Muscle of leg (tissue), 11 donors: ENCODE results near the gene DRAM1. TPM values are rescaled to one million over a fixed set of nuclear protein-coding genes. Genes with fewer than 3 reads are reported as not detected.
"Not testable (repeated sequence)": the region's sequence is repeated elsewhere in the genome, so short reads cannot be mapped to it uniquely, and the experiment has no call there.

Experiments
- DNase-seq: peaks from one replicate; pipeline ENCODE4 v3.0.0; 2013
- H3K27ac ChIP-seq: one replicate; pipeline ENCODE4 v1.5.1; 2013; ENCODE audit warnings: mild to moderate bottlenecking, low read length, control low read depth
- H3K27me3 ChIP-seq: one replicate; pipeline ENCODE4 v1.6.1; 2013; ENCODE audit warnings: low read length; ENCODE audit not compliant: control insufficient read depth, insufficient read depth
- H3K36me3 ChIP-seq: one replicate; pipeline ENCODE4 v1.6.1; 2013; ENCODE audit warnings: low read length; ENCODE audit not compliant: control insufficient read depth, insufficient read depth
- H3K4me1 ChIP-seq: one replicate; pipeline ENCODE4 v1.6.1; 2013; ENCODE audit warnings: low read length; ENCODE audit not compliant: control insufficient read depth, insufficient read depth
- H3K4me3 ChIP-seq: one replicate; pipeline ENCODE4 v1.5.1; 2013; ENCODE audit warnings: low read length, control low read depth
- H3K9me3 ChIP-seq: replicated peaks from 2 replicates; pipeline ENCODE4 v1.6.1; 2013; ENCODE audit warnings: low read depth, low read length; ENCODE audit not compliant: control insufficient read depth
- WGBS: methylation state at CpG from one replicate; pipeline ENCODE4 v1.1.5; 2013; ENCODE audit warnings: missing lambda C conversion rate; ENCODE audit not compliant: insufficient coverage; 5-methylcytosine and 5-hydroxymethylcytosine counted together
- polyA plus RNA-seq, 8 donors: library from polyadenylated mRNA; unstranded; fragments of 120-200 nt; gene quantifications; one replicate each; pipeline versions ENCODE4 v1.2.1 to v1.2.3, GENCODE V29; 2013; ENCODE audit warnings: inconsistent platforms in 1 of 8, low replicate concordance in 1 of 8; ENCODE audit not compliant: insufficient read length in 8 of 8, insufficient read depth in 1 of 8
- total RNA-seq: library from RNA; stranded (reverse); fragments of 120-200 nt; gene quantifications from one replicate; pipeline ENCODE4 v1.2.4, GENCODE V29; 2013

Gene DRAM1
- total and polyA plus RNA-seq, 9 donors, result 1.7 to 3.6 (median 2.9) TPM

- Histone ChIP-seq H3K4me1 (no peaks in the 10 kb centered on the region), H3K27ac (no peak overlapping the region), H3K27me3 (no peaks in the 10 kb centered on the region), H3K36me3 (no peaks in the 10 kb centered on the region), H3K4me3 (no peak overlapping the region), H3K9me3 (no peaks in the 10 kb centered on the region)
- peak; percentile 14 for DNase-seq
Observed at GRCh38 chr12:101859664-101860607, 17.4 kb upstream of the DRAM1 start.

GRCh38 chr12:101861688-101862087 is 15.7 kb upstream of the DRAM1 start:
- not testable (repeated sequence) for DNase-seq, H3K36me3 ChIP-seq, H3K4me3 ChIP-seq, H3K9me3 ChIP-seq, H3K4me1 ChIP-seq, H3K27me3 ChIP-seq, H3K27ac ChIP-seq
- WGBS, result no CpG with 5 or more reads among the region's 2 CpGs

DNA sequence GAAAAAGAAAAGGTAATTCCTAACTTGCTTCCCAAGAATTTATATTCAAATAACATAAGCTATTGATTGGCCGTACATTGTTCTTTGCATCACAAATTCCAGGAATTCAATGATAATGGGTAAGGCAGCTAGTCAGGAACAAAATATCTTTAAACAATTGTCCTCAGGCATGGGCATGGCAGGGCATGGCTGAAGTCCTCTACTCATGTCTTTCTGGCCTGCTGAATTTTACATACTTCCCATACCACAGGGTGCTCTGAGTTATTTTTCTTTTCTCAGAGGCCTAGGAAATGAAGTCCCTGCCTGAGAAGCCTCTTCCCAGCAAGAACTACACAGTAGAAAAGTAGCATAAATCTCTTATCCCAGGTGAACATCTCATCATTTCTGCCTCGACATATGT is 15.1 kb upstream of the DRAM1 start:
- no peak for DNase-seq
- Histone ChIP-seq H3K27ac (no peak overlapping the region), H3K27me3 (no peaks in the 10 kb centered on the region), H3K9me3 (no peaks in the 10 kb centered on the region), H3K4me3 (no peak overlapping the region), H3K36me3 (no peaks in the 10 kb centered on the region), H3K4me1 (no peaks in the 10 kb centered on the region)
- WGBS, result 100% methylated on average over 1 of the region's 2 CpGs

- Histone ChIP-seq H3K4me3 (no peak overlapping the region), H3K9me3 (no peaks in the 10 kb centered on the region), H3K36me3 (no peaks in the 10 kb centered on the region), H3K27me3 (no peaks in the 10 kb centered on the region), H3K27ac (no peak overlapping the region), H3K4me1 (no peaks in the 10 kb centered on the region)
- DNase-seq, result no peak
Observed at GRCh38 chr12:101863981-101864380, 13.4 kb upstream of the DRAM1 start.

DNA sequence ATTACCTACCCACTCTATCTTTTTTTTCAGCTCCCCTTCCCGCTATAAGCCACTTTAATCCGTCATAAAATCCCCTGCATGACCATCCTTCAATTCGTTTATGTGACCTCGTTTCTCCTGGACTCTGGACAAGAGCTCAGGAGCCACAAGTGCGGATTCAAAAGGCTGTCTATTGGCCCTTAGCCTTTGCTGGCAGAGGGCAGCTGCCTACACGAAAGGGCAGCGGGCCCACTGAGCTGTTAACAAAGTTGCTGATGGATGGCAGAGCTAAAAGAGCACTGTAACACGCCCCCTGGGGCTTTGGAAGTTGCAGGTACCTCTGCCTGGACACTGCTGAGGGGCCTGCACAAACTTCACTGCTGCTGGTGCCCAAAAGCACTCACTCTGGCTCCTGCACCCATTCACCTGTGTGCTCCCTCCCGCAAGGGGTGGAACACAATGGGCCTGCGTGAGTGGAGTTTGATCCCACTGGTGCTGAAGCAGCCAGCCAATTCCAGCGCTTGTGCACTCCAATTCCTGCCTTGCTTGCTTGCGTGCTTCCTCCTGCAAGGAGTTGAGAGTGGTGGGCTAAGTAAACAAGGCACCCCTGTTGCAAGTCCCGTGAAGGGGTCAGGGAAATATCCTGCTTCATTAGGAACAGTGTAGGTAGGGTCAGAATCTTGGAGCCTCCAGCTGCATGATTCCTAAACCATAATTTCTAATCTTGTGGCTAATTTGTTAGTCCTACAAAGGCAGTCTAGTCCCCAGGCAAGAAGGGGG is 10.6 kb upstream of the DRAM1 start:
- H3K4me1 ChIP-seq, result no peaks in the 10 kb centered on the region
- no peak overlapping the region for H3K27ac ChIP-seq
- WGBS, result 55% methylated on average over 11 of the region's 13 CpGs
- H3K9me3 ChIP-seq, result no peaks in the 10 kb centered on the region
- H3K4me3 ChIP-seq, result no peak overlapping the region
- no peaks in the 10 kb centered on the region for H3K27me3 ChIP-seq
- no peaks in the 10 kb centered on the region for H3K36me3 ChIP-seq
- no peak for DNase-seq

GRCh38 chr12:101867619-101868018 is 9.8 kb upstream of the DRAM1 start:
- H3K27ac ChIP-seq, H3K4me3 ChIP-seq, H3K36me3 ChIP-seq, H3K9me3 ChIP-seq, H3K4me1 ChIP-seq, DNase-seq, H3K27me3 ChIP-seq: not testable (repeated sequence)
- no CpG with 5 or more reads among the region's 3 CpGs for WGBS

DNA sequence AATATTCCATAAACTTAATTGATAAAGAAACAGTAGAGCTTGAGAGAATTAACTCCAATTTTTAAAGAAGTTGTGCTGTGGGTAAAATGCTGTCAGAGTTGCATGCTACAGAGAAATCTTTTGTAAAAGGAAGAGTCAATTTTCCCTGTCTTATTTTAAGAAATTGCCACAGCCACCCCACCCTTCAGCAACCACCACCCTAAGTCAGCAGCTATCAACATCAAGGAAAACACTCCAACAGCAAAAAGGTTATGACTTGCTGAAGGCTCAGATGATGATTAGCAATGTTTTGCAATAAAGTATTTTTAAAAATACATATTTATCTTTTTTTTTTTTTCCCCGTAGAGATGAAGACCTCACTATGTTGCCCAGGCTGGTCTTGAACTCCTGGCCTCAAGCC is 6.5 kb upstream of the DRAM1 start:
- peaks cover 2% of the 10 kb centered on the region for H3K4me1 ChIP-seq
- no peak for DNase-seq
- no peaks in the 10 kb centered on the region for H3K9me3 ChIP-seq
- no peaks in the 10 kb centered on the region for H3K27me3 ChIP-seq
- WGBS, result no CpG with 5 or more reads among the region's 1 CpG
- H3K36me3 ChIP-seq, result no peaks in the 10 kb centered on the region
- no peak overlapping the region for H3K4me3 ChIP-seq
- no peak overlapping the region for H3K27ac ChIP-seq

- 82% methylated on average over 2 of the region's 9 CpGs for WGBS
- H3K27ac ChIP-seq, result peak overlapping the region; percentile 93
Observed at GRCh38 chr12:101875162-101875561, 2.2 kb upstream of the DRAM1 start.

DNA sequence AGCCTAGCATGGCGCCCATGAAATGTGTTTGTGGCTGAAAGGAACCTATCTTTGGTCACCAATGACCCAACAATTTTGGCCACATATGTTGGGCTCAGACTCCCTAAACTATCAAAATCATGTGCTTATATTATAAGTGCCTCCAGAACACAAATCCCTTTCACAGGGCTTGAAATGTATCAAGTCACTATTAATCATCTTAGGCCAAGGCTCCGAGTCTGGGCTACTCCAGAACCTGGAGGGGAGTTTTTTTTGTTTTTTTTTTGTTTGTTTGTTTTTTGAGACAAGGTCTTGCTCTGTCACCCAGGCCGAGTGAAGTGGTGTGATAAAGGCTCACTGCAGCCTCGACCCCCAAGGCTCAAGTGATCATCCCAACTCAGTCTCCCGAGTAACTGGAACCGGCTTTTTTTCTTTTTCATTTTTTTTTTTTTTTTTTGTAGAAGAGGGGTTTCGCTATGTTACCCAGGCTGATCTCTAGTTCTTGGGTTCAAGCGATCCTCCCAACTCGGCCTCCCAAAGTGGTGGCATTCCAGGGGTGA is 989 bp upstream of the DRAM1 start:
- 31% methylated on average over 2 of the region's 9 CpGs for WGBS
- Histone ChIP-seq H3K36me3 (no peaks in the 10 kb centered on the region), H3K27ac (peak overlapping the region; percentile 93), H3K4me1 (peaks cover 7% of the 10 kb centered on the region), H3K27me3 (no peaks in the 10 kb centered on the region), H3K4me3 (peak overlapping the region; percentile 84), H3K9me3 (no peaks in the 10 kb centered on the region)
- DNase-seq, result peak; percentile 17

More at GRCh38 chr12:101875162-101875561, 2.2 kb upstream of the DRAM1 start:
- no peaks in the 10 kb centered on the region for H3K27me3 ChIP-seq
- H3K4me1 ChIP-seq, result peaks cover 7% of the 10 kb centered on the region
- no peak for DNase-seq
- no peaks in the 10 kb centered on the region for H3K36me3 ChIP-seq
- no peaks in the 10 kb centered on the region for H3K9me3 ChIP-seq
- H3K4me3 ChIP-seq, result no peak overlapping the region

- Histone ChIP-seq H3K4me1 (peaks cover 7% of the 10 kb centered on the region), H3K27me3 (no peaks in the 10 kb centered on the region)
- DNase-seq, result peak; percentile 28
Observed at GRCh38 chr12:101877806-101878242, 444 bp downstream of the DRAM1 start.

More at GRCh38 chr12:101877806-101878242, 444 bp downstream of the DRAM1 start:
- no peaks in the 10 kb centered on the region for H3K36me3 ChIP-seq
- H3K9me3 ChIP-seq, result no peaks in the 10 kb centered on the region
- peak overlapping the region; percentile 84 for H3K4me3 ChIP-seq
- WGBS, result 0% methylated on average over 15 of the region's 24 CpGs
- H3K27ac ChIP-seq, result peak overlapping the region; percentile 80
